ENCODE results near the gene PCSK6.
"Not testable (repeated sequence)": the region's sequence is repeated elsewhere in the genome, so short reads cannot be mapped to it uniquely, and the experiment has no call there.

DNA sequence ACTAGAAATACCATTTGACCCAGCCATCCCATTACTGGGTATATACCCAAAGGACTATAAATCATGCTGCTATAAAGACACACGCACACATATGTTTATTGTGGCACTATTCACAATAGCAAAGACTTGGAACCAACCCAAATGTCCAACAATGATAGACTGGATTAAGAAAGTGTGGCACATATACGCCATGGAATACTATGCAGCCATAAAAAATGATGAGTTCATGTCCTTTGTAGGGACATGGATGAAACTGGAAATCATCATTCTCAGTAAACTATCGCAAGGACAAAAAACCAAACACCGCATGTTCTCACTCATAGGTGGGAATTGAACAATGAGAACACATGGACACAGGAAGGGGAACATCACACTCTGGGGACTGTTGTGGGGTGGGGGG, 86.6 kb downstream of the PCSK6 start:
- TF ChIP-seq, protein P1, sequence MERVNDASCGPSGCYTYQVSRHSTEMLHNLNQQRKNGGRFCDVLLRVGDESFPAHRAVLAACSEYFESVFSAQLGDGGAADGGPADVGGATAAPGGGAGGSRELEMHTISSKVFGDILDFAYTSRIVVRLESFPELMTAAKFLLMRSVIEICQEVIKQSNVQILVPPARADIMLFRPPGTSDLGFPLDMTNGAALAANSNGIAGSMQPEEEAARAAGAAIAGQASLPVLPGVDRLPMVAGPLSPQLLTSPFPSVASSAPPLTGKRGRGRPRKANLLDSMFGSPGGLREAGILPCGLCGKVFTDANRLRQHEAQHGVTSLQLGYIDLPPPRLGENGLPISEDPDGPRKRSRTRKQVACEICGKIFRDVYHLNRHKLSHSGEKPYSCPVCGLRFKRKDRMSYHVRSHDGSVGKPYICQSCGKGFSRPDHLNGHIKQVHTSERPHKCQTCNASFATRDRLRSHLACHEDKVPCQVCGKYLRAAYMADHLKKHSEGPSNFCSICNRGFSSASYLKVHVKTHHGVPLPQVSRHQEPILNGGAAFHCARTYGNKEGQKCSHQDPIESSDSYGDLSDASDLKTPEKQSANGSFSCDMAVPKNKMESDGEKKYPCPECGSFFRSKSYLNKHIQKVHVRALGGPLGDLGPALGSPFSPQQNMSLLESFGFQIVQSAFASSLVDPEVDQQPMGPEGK (CRISPR knock-in tag; IDR thresholded peaks at IDR 0.05; ENCODE audit: borderline replicate concordance): not testable (repeated sequence)
- TF ChIP-seq ISL1 (CRISPR knock-in tag; IDR thresholded peaks at IDR 0.05); GLIS3 (CRISPR knock-in tag; IDR thresholded peaks at IDR 0.05); ESRRG (CRISPR knock-in tag; IDR thresholded peaks at IDR 0.05); ZNF8 (CRISPR knock-in tag; IDR thresholded peaks at IDR 0.05); ARNTL (CRISPR knock-in tag; IDR thresholded peaks at IDR 0.05; ENCODE audit: borderline replicate concordance, low read depth); ZFP3 (CRISPR knock-in tag; IDR thresholded peaks at IDR 0.05); BACH2 (CRISPR knock-in tag; IDR thresholded peaks at IDR 0.05; ENCODE audit: borderline replicate concordance); RARB (CRISPR knock-in tag; IDR thresholded peaks at IDR 0.05): not testable (repeated sequence)
- TF ChIP-seq, protein P2, sequence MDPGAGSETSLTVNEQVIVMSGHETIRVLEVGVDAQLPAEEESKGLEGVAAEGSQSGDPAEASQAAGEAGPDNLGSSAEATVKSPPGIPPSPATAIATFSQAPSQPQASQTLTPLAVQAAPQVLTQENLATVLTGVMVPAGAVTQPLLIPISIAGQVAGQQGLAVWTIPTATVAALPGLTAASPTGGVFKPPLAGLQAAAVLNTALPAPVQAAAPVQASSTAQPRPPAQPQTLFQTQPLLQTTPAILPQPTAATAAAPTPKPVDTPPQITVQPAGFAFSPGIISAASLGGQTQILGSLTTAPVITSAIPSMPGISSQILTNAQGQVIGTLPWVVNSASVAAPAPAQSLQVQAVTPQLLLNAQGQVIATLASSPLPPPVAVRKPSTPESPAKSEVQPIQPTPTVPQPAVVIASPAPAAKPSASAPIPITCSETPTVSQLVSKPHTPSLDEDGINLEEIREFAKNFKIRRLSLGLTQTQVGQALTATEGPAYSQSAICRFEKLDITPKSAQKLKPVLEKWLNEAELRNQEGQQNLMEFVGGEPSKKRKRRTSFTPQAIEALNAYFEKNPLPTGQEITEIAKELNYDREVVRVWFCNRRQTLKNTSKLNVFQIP (CRISPR knock-in tag; IDR thresholded peaks at IDR 0.05; ENCODE audit: borderline replicate concordance, low read depth): not testable (repeated sequence)
- TF ChIP-seq, protein P3, sequence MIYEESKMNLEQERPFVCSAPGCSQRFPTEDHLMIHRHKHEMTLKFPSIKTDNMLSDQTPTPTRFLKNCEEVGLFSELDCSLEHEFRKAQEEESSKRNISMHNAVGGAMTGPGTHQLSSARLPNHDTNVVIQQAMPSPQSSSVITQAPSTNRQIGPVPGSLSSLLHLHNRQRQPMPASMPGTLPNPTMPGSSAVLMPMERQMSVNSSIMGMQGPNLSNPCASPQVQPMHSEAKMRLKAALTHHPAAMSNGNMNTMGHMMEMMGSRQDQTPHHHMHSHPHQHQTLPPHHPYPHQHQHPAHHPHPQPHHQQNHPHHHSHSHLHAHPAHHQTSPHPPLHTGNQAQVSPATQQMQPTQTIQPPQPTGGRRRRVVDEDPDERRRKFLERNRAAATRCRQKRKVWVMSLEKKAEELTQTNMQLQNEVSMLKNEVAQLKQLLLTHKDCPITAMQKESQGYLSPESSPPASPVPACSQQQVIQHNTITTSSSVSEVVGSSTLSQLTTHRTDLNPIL (CRISPR knock-in tag; IDR thresholded peaks at IDR 0.05; ENCODE audit: low read depth): not testable (repeated sequence)

Data from SK-N-SH treated with all-trans-retinoic acid at 6 μM for 48 hours (cell line).